Muscle of leg (tissue), 11 donors: ENCODE results near the gene DDTL. TPM values are rescaled to one million over a fixed set of nuclear protein-coding genes. Genes with fewer than 3 reads are reported as not detected.
"Not testable (repeated sequence)": the region's sequence is repeated elsewhere in the genome, so short reads cannot be mapped to it uniquely, and the experiment has no call there.

Experiments used
- DNase-seq: peaks from one replicate; pipeline ENCODE4 v3.0.0; 2013
- H3K27ac ChIP-seq: one replicate; pipeline ENCODE4 v1.5.1; 2013; ENCODE audit warnings: mild to moderate bottlenecking, low read length, control low read depth
- H3K27me3 ChIP-seq: one replicate; pipeline ENCODE4 v1.6.1; 2013; ENCODE audit warnings: low read length; ENCODE audit not compliant: control insufficient read depth, insufficient read depth
- H3K36me3 ChIP-seq: one replicate; pipeline ENCODE4 v1.6.1; 2013; ENCODE audit warnings: low read length; ENCODE audit not compliant: control insufficient read depth, insufficient read depth
- H3K4me1 ChIP-seq: one replicate; pipeline ENCODE4 v1.6.1; 2013; ENCODE audit warnings: low read length; ENCODE audit not compliant: control insufficient read depth, insufficient read depth
- H3K4me3 ChIP-seq: one replicate; pipeline ENCODE4 v1.5.1; 2013; ENCODE audit warnings: low read length, control low read depth
- H3K9me3 ChIP-seq: replicated peaks from 2 replicates; pipeline ENCODE4 v1.6.1; 2013; ENCODE audit warnings: low read depth, low read length; ENCODE audit not compliant: control insufficient read depth
- WGBS: methylation state at CpG from one replicate; pipeline ENCODE4 v1.1.5; 2013; ENCODE audit warnings: missing lambda C conversion rate; ENCODE audit not compliant: insufficient coverage; 5-methylcytosine and 5-hydroxymethylcytosine counted together
- polyA plus RNA-seq, 8 donors: library from polyadenylated mRNA; unstranded; fragments of 120-200 nt; gene quantifications; one replicate each; pipeline versions ENCODE4 v1.2.1 to v1.2.3, GENCODE V29; 2013; ENCODE audit warnings: inconsistent platforms in 1 of 8, low replicate concordance in 1 of 8; ENCODE audit not compliant: insufficient read length in 8 of 8, insufficient read depth in 1 of 8
- total RNA-seq: library from RNA; stranded (reverse); fragments of 120-200 nt; gene quantifications from one replicate; pipeline ENCODE4 v1.2.4, GENCODE V29; 2013

Gene DDTL
- total and polyA plus RNA-seq, 9 donors: 0.80 to 6.5 (median 3.6) TPM

DNA sequence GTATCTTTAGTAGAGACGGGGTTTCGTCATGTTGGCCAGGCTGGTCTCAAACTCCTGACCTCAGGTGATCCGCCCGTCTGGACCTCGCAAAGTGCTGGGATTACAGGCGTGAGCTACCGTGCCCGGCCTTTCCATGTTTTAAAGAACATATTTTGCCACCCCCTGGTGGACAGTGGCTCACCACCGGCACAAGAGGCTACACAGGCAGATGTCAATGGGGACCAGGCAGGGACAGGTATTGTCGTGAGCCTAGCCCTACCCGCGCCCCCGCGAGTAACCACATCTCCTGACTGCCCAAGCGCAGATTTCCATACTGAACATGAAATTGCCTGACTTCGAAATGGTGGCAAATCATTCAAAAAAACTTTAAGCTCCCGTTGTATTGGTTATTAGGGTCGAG, 594 bp upstream of the DDTL start:
- H3K27me3 ChIP-seq, H3K4me3 ChIP-seq, H3K27ac ChIP-seq, H3K4me1 ChIP-seq, H3K9me3 ChIP-seq, DNase-seq: not testable (repeated sequence)
- WGBS: no CpG with 5 or more reads among the region's 18 CpGs
- H3K36me3 ChIP-seq: peaks cover 21% of the 10 kb centered on the region

GRCh38 chr22:23969071-23969470, 2.4 kb downstream of the DDTL start:
- DNase-seq: no peak
- WGBS: 86% methylated on average over 1 of the region's 3 CpGs
- no peak overlapping the region for H3K4me3 ChIP-seq
- H3K27ac ChIP-seq: no peak overlapping the region
- H3K27me3 ChIP-seq: no peaks in the 10 kb centered on the region
- peaks cover 2% of the 10 kb centered on the region for H3K4me1 ChIP-seq
- no peaks in the 10 kb centered on the region for H3K9me3 ChIP-seq
- peaks cover 30% of the 10 kb centered on the region for H3K36me3 ChIP-seq

- H3K4me3 ChIP-seq: no peak overlapping the region
- WGBS: 80% methylated on average over 5 of the region's 5 CpGs
Observed at GRCh38 chr22:23970201-23970641, 3.5 kb downstream of the DDTL start.

DNA sequence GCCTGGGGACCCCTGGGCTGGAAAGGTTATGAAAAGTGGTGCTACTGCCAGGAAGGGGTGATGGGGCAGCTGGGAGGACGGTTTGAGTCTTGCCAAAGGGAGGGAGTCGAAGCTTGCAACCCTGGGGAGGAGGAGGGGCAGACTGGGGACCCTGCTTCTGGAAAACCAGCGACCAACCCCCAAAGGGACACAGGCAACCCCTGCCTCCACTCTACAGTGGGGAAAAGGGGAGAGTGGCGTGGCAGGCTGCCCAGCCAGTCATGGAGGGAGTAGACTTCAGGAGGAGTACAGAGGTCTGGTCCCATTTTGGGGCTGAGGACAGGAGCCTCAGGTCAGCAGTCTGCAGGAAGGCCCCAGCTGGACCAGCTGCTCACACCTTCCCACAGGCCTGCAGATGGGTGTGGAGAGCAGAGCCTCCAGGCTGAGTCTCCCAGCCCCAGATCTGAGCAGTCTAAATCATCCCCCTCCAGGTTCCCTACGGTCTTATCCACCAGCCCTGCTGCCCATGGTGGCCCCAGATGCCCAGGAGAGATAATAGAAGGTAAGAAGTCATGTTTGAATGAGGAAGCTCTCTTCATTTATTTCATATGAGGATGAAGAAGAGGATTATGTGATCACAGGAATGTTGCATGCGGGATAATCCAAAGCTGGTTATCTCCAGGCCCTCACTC, 4.3 kb downstream of the DDTL start:
- no peaks in the 10 kb centered on the region for H3K9me3 ChIP-seq
- H3K27ac ChIP-seq: no peak overlapping the region
- no peak for DNase-seq
- peaks cover 2% of the 10 kb centered on the region for H3K4me1 ChIP-seq
- 77% methylated on average over 3 of the region's 6 CpGs for WGBS
- H3K36me3 ChIP-seq: peaks cover 30% of the 10 kb centered on the region
- H3K27me3 ChIP-seq: no peaks in the 10 kb centered on the region
- H3K4me3 ChIP-seq: no peak overlapping the region

More at GRCh38 chr22:23970201-23970641, 3.5 kb downstream of the DDTL start:
- peaks cover 2% of the 10 kb centered on the region for H3K4me1 ChIP-seq
- no peaks in the 10 kb centered on the region for H3K9me3 ChIP-seq
- peaks cover 30% of the 10 kb centered on the region for H3K36me3 ChIP-seq
- no peak for DNase-seq
- no peak overlapping the region for H3K27ac ChIP-seq
- no peaks in the 10 kb centered on the region for H3K27me3 ChIP-seq

GRCh38 chr22:23971927-23972326, 5.2 kb downstream of the DDTL start:
- peaks cover 30% of the 10 kb centered on the region for H3K36me3 ChIP-seq
- not testable (repeated sequence) for H3K4me1 ChIP-seq, H3K27me3 ChIP-seq, DNase-seq, H3K4me3 ChIP-seq, H3K27ac ChIP-seq, H3K9me3 ChIP-seq
- WGBS: no CpG with 5 or more reads among the region's 3 CpGs

DNA sequence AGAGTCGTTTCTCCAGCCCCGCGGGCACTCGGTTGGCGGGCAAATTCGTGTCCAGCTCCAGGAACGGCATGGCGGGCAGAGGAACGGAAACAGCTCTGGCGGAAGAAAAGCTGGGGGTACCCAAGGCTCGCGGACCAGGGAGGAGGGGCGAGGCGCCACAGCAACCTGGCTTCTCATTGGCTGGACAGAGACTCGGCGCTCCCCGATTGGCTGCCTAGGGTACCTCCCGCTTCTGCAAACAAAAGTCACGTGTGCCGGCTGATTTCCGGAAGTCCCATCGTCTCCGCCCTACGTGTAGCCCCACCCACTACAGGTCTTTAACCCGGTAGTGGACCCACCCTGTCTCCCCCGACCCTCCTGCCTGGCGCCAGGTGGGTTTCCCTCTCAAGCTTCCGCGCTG, 7.7 kb downstream of the DDTL start, which contains the start of gene DDT:
TSS of gene DDT (minus strand) at position 97 of the 400 bp plus-strand sequence. CDS start at position 70, 27 bp downstream.
- H3K27me3 ChIP-seq, H3K27ac ChIP-seq, H3K4me3 ChIP-seq, H3K9me3 ChIP-seq, DNase-seq, H3K4me1 ChIP-seq: not testable (repeated sequence)
- no CpG with 5 or more reads among the region's 29 CpGs for WGBS
- H3K36me3 ChIP-seq: peaks cover 26% of the 10 kb centered on the region

DNA sequence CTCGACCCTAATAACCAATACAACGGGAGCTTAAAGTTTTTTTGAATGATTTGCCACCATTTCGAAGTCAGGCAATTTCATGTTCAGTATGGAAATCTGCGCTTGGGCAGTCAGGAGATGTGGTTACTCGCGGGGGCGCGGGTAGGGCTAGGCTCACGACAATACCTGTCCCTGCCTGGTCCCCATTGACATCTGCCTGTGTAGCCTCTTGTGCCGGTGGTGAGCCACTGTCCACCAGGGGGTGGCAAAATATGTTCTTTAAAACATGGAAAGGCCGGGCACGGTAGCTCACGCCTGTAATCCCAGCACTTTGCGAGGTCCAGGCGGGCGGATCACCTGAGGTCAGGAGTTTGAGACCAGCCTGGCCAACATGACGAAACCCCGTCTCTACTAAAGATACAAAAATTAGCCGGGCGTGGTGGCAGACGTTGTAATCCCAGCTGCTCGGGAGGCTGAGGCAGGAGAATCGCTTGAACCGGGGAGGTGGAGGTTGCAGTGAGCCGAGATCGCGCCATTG, 8.2 kb downstream of the DDTL start:
- DNase-seq, H3K9me3 ChIP-seq, H3K27ac ChIP-seq, H3K4me1 ChIP-seq, H3K4me3 ChIP-seq, H3K27me3 ChIP-seq: not testable (repeated sequence)
- WGBS: no CpG with 5 or more reads among the region's 27 CpGs
- peaks cover 21% of the 10 kb centered on the region for H3K36me3 ChIP-seq

- H3K36me3 ChIP-seq, H3K4me3 ChIP-seq, DNase-seq, H3K27me3 ChIP-seq, H3K9me3 ChIP-seq, H3K4me1 ChIP-seq, H3K27ac ChIP-seq: not testable (repeated sequence)
- no CpG with 5 or more reads among the region's 12 CpGs for WGBS
Observed at GRCh38 chr22:23977304-23977703, 10.6 kb downstream of the DDTL start.

GRCh38 chr22:23979557-23980240, 13.0 kb downstream of the DDTL start, which contains the start of gene GSTT2:
Gene GSTT2, plus strand, starts transcription at chr22:23980134.
- WGBS: no CpG with 5 or more reads among the region's 41 CpGs

GRCh38 chr22:23980567-23980966, 13.9 kb downstream of the DDTL start:
- H3K9me3 ChIP-seq, H3K27ac ChIP-seq, H3K4me3 ChIP-seq, H3K36me3 ChIP-seq, H3K27me3 ChIP-seq, DNase-seq, H3K4me1 ChIP-seq: not testable (repeated sequence)
- no CpG with 5 or more reads among the region's 7 CpGs for WGBS

More at GRCh38 chr22:23979557-23980240, 13.0 kb downstream of the DDTL start, which contains the start of gene GSTT2:
- not testable (repeated sequence) for DNase-seq, H3K4me1 ChIP-seq, H3K9me3 ChIP-seq, H3K27me3 ChIP-seq, H3K27ac ChIP-seq, H3K4me3 ChIP-seq, H3K36me3 ChIP-seq
